GM19467 (cell line): ENCODE measurements around the gene ELOVL5.
"Not testable (repeated sequence)": the region's sequence is repeated elsewhere in the genome, so short reads cannot be mapped to it uniquely, and the experiment has no call there.

Experiments used
- ATAC-seq: cut with Tn5 transposase; IDR thresholded peaks from one replicate; pipeline ENCODE4 v1.9.1; 2021; ENCODE audit warnings: mild to moderate bottlenecking, moderate library complexity; ENCODE audit not compliant: unreplicated experiment

ELOVL5 gene

DNA sequence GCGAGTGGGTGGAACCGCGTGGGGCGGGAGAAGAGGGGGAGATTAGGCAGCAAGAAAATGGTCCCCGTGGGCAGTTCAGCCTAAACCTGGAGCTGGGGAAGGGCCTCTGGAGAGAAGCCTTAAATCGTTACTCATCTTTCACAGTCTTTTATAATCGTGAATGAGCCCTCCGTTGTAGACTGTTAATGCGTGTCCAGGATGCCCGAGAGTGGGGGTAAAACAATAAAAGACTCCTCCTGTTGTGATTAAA, 11.0 kb upstream of the ELOVL5 start:
- no peak for ATAC-seq

GRCh38 chr6:53359095-53359842, 10.5 kb upstream of the ELOVL5 start:
- peak; percentile 97 for ATAC-seq

DNA sequence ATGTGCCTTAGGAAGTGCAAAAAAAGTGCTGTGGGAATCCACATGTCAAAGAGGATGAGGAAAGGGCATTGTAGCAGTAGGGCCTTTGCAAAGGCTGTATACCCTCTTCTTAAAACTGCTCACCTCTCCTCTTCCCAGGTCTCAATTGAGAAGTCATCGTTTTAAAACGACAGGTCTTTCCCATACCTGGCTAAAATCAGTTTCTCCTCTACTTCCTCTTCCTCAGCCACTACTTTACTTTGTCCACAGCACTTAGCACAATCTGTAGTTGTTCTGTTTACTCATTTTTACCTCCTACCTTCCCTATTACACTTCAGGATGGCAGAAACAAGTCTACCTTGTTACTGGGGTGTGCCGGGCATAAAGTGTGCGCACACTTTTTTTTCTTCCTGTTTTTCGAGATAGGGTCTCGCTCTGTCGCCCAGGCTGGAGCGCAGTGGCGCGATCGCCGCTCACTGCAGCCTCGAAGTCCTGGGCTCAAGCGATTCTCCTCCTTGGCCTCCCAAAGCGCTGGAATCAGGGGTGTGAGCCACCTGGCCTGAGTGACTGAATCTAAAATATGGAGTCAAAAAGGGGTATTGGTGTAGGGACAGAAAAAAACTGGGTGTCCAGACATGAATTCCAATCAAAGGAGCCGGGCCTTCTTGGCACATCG, 9.8 kb upstream of the ELOVL5 start:
- ATAC-seq = peak; percentile 4

DNA sequence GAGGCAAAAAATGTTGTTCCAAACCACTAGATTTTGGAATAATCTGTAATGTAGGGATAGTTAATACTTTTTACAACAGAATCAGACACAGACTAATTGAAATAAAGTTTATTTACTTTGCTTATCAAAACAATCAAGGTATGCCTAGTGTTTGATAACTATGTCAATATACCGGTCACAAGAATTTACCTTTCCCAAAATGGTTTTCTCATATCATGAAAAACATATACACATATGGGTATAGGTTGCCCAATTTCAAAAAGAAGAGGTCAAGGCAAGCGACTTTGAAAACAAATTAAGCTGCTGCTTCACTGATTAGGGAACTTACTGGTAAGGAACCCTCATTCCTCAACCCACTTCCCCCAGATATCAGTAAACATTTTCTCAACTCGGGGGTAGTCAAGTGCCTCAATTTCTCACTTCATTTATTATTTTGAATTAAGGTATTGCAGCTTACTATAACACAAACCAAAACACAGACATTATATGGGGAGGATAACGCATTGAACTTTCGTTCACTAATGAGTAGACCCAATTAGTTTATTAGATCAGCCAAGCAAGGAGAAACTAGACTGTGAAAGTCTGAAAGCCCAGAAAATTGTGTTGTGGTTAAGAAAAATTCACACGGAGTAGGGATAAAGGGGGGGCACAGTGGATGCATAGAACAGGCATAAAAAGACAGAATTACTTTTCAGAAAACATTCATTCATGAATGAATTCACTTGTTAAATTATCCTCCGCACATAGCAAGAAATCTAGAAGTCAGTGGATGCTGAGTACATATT, 9.0 kb upstream of the ELOVL5 start:
- no peak for ATAC-seq

DNA sequence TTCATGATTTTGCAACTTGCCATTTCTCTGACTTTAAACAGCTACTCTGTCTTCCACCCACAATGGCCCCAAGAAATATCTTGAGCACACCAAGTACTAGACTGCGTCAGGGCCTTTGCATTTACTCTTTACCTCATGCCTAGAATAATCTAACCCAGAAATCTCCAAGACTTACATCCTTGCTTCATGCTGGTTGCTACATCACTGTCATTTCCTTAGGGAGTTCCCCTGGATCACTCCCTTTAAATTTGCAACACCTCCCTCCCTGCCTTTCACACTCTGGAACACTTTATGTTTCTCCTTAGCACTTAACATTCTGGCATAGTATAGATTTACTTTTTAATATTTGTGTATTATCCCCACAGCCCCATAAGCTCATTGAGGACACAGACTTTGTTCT, 4.9 kb upstream of the ELOVL5 start:
- ATAC-seq = no peak

DNA sequence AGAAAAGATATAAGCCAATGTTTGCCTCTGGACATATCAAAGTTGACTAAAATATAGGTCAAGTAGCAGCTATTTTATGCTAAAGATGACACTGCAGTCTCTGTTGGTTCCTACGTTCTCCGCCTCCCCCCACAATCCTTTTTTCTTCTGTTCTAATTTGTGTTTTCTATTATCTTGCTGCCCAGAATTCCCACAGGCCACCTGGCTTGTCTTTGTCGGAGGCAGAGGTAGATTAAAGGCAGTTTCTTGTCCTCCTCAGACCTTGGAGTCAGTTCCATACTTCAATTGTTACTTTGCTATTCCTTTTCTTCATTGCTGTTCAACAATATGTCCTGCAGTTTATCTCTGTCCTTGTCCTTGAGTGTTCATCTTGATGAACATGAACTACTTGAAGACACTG, 3.6 kb upstream of the ELOVL5 start:
- ATAC-seq = no peak

DNA sequence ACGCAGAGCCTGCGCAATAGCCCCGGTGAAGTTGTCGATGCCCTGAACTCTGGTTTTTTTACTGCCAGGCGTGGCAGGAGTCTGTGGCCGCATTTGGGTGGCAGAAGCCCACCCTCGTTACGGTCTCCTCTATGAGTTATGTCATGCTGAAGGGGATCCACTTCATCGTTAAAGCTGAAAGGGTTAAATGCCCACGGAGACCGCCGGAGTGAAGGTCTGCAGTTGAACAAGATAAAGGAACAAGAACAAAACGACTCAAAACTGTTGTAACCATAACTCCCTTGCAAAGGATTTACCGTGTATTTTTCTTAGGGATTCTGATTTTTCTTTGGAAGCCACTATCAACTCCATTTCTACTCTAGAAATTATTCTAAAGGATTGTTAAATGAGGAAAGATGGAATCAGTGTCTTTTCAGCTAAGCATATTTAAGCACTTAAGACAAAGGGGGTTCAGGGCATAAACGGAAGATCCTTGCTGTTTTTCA, 501 bp upstream of the ELOVL5 start:
- ATAC-seq = no peak

GRCh38 chr6:53347921-53348370, 804 bp downstream of the ELOVL5 start:
- ATAC-seq = peak; percentile 6

GRCh38 chr6:53347250-53347920, 1.4 kb downstream of the ELOVL5 start:
- peak; percentile 29 for ATAC-seq

GRCh38 chr6:53346049-53346448, 2.7 kb downstream of the ELOVL5 start:
- not testable (repeated sequence) for ATAC-seq

GRCh38 chr6:53344969-53345368, 3.8 kb downstream of the ELOVL5 start:
- no peak for ATAC-seq

DNA sequence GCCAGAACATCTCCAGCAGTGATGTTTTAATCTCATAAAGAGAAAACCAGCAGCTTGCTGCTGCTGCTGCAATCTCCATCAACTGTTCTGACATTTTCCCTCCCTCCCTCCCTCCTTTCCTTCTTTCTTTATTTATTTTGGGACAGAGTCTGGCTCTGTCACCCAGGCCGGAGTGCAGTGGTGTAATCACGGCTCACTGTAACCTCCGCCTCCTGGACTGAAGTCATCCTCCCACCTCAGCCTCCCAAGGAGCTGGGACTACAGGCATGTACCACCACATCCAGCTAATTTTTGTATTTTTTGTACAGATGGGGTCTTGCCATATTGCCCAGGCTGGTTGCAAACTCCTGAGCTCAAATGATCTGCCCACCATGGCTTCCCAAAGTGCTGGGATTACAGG, 5.7 kb downstream of the ELOVL5 start:
- no peak for ATAC-seq

DNA sequence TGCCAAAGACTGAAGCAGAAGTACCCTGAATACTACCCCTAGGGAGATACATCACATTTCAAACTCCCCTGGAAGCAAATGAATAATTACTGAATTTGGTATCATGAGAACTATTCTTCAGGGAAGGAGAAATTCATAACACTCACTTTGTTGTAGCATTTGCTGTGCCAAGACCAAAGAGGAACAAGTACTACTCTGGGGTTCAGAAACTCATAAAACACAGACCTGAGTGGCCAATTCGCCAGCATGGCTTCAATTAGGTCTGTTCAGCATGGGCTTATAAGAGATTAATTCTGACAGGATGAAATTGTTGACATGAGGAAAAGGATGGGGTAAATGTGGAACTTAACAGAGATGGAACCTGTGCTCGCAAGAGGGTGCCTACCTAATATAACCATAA, 6.5 kb downstream of the ELOVL5 start:
- ATAC-seq = no peak

- no peak for ATAC-seq
Observed at GRCh38 chr6:53340536-53340935, 8.2 kb downstream of the ELOVL5 start.

DNA sequence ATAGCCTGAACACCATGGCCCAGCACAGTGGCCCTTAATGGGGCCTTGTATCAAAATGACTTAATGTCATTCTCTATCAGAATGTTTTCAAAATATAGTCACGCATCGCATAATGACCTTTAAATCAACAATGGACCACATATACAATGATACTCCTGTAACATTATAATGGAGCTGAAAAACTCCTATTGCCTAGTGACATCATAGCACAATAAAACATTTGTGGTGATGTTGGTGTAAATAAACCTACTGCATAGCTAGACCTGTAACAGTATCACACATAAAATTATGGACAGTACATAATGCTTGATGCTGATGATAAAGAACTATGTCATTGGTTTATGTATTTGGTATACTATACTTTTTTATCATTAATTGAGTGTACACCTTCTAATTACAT, 9.3 kb downstream of the ELOVL5 start:
- ATAC-seq = no peak

DNA sequence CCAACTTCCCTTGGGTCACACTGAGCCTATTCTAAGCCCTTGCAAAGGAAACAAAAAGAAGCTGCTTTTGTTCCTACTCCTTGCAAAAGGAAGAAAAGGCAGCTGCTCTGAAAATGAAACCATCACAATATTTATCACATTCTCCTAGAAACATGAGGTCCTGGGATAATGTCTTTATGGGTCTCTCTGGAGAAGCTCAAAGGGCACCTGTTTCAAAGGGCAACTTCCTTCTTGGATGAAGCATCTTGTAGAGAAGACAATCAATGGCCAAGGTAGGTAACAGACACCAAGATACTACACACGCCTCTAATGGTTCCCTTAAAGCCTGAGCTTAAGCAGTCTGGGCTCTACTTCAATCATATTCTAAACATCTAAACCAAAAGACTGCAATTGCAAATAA, 10.4 kb downstream of the ELOVL5 start:
- ATAC-seq = no peak

- no peak for ATAC-seq
Observed at GRCh38 chr6:53336070-53336469, 12.7 kb downstream of the ELOVL5 start.

DNA sequence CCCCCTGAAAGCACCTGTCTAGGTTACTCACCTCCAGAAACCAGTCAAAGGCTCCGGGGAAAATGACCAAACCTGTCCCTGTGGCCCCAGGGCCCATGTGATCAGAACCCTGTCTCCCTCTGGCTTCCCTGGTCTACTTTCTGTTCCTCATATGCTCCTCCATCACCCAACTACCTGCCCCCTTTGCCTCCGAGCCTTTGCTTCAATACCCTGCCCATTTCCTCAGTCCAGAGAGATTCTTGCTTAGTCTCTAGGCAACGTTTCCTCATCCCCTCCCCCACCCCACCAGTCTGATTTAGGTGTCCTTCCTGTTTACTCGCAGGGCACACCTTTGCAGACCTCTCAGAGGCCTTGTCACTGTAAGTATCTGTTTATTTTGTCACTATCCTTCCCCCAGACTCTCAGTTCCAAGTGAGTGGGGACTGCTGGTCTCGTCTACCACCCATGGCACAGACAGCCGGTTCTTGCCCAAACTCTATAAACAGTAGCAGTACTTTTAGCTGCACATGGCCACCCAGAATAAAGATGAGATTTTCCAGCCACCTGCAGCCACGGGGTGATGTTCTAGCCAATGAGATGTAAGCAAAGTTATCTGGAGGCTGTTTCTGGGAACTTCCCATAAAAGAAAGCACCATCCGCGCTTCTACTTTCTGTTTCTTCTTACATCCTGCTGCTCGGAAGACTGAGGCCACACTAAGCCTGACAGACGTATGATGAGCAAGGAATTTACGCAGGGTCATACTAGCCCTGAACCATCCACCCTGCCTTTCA, 13.3 kb downstream of the ELOVL5 start:
- peak; percentile 82 for ATAC-seq

DNA sequence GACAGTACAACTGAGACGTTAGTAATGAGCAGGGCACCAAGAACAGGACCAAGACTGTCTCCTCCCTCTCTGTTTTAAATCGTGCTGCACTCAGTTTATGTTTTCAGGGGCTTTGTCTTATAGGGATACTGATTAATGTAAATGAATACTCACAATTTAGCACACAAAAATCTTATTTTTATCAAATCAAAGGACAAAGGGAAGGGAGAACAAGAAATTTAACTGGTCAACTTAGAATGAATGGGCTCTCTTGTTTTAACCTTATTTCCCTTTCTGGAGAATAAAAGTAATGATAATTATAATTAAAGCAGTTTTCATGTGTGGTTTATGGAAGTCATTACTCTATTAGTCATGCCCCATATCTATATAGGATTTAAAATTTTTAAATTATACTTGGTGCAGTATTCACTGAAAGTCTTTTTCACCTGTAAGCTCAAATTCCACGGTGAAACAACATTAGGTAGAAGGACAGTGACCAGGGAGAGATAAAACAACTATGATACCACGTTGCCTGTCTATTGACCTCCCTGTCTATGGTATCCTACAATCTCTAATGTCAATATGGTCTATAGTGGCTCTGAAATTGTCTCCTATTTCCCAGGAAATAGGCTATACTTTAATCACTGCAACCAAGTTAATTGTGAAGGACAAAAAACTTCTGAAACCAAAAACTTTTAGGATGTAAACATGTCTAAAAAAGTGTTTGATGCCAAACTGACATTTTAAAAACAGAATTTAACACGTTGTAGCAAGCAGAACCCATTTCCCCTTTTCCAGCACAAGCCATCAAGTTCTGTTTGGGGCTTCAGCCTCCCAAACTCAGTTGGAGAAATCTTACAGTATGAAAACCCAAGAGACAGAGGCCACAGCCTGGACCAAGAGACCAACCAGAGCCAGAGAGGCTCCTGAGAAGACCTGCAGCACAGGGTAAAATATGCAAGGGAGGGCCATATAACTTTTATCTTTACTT, 15.0 kb downstream of the ELOVL5 start:
- no peak for ATAC-seq
